Uterus (tissue), 2 donors: ENCODE results near the gene HIVEP3.

Experiments used
- CTCF ChIP-seq, 4 experiments: fragments of 200-600 bp in 2 of 4; fragments of 450-650 bp in 2 of 4; sonication (generic) in 2 of 4; IDR thresholded peaks; one replicate each; pipeline ENCODE4 v1.5.1; 2016 to 2019; ENCODE audit warnings: antibody characterized with exemption in 4 of 4, mild to moderate bottlenecking in 2 of 4, moderate library complexity in 1 of 4
- POLR2A ChIP-seq, 2 donors: fragments of 450-650 bp; IDR thresholded peaks; one replicate each; pipeline ENCODE4 v1.6.1; 2016; ENCODE audit warnings: antibody characterized with exemption in 2 of 2, mild to moderate bottlenecking in 1 of 2, moderate library complexity in 1 of 2

GRCh38 chr1:41784531-41785274, 134.0 kb downstream of the HIVEP3 start:
- TF ChIP-seq CTCF (IDR thresholded peaks at IDR 0.05) = no peak
- no peak for TF ChIP-seq POLR2A (IDR thresholded peaks at IDR 0.05)
